GM23248 (cell line): ENCODE data around the gene TARS1. TPM values are rescaled to one million over a fixed set of nuclear protein-coding genes. Genes with fewer than 3 reads are reported as not detected.

Experiments used
- DNase-seq: peaks from one replicate; pipeline ENCODE4 v3.0.0-alpha.2; 2015
- H2AFZ ChIP-seq: fragments of 200-600 bp; sonication (generic); 2 replicates; pipeline ENCODE4 v1.6.1; 2016; ENCODE audit warnings: antibody characterized with exemption
- H3F3A ChIP-seq: fragments of 200-600 bp; sonication (generic); 2 replicates; pipeline ENCODE4 v1.6.1; 2016; ENCODE audit warnings: mild to moderate bottlenecking, antibody characterized with exemption, mixed run types; ENCODE audit not compliant: insufficient read depth
- H3K27ac ChIP-seq: fragments of 200-600 bp; sonication (generic); 2 replicates; pipeline ENCODE4 v1.5.1; 2016; ENCODE audit warnings: mild to moderate bottlenecking
- H3K27me3 ChIP-seq: fragments of 200-600 bp; sonication (generic); replicated peaks from 2 replicates; pipeline ENCODE4 v1.6.1; 2016; ENCODE audit warnings: mild to moderate bottlenecking; ENCODE audit not compliant: insufficient read depth
- H3K36me3 ChIP-seq: fragments of 200-600 bp; sonication (generic); 2 replicates; pipeline ENCODE4 v1.6.1; 2016; ENCODE audit warnings: low read depth, mild to moderate bottlenecking
- H3K4me1 ChIP-seq: fragments of 200-600 bp; sonication (generic); 2 replicates; pipeline ENCODE4 v1.6.1; 2016; ENCODE audit warnings: mild to moderate bottlenecking; ENCODE audit not compliant: insufficient read depth
- H3K4me2 ChIP-seq: fragments of 200-600 bp; sonication (generic); one replicate; pipeline ENCODE4 v1.6.1; 2016; ENCODE audit warnings: mild to moderate bottlenecking; ENCODE audit not compliant: unreplicated experiment
- H3K4me3 ChIP-seq: fragments of 200-600 bp; sonication (generic); 2 replicates; pipeline ENCODE4 v1.5.1; 2016; ENCODE audit warnings: mild to moderate bottlenecking
- H3K79me2 ChIP-seq: fragments of 200-600 bp; sonication (generic); 2 replicates; pipeline ENCODE4 v1.6.1; 2016; ENCODE audit warnings: mild to moderate bottlenecking; ENCODE audit not compliant: insufficient read depth
- H3K9ac ChIP-seq: fragments of 200-600 bp; sonication (generic); 2 replicates; pipeline ENCODE4 v1.6.1; 2016; ENCODE audit warnings: mild to moderate bottlenecking
- H3K9me2 ChIP-seq: fragments of 200-600 bp; sonication (generic); 2 replicates; pipeline ENCODE4 v1.6.1; 2016; ENCODE audit warnings: mixed run types, mild to moderate bottlenecking, moderate library complexity; ENCODE audit not compliant: insufficient read depth
- H3K9me3 ChIP-seq: fragments of 200-600 bp; sonication (generic); one replicate; pipeline ENCODE4 v1.6.1; 2017; ENCODE audit warnings: low read depth
- H4K20me1 ChIP-seq: fragments of 200-600 bp; sonication (generic); 2 replicates; pipeline ENCODE4 v1.6.0; 2016; ENCODE audit not compliant: insufficient read depth
- EZH2 ChIP-seq: fragments of 200-600 bp; sonication (generic); IDR thresholded peaks from 2 replicates; pipeline ENCODE4 v1.6.1; 2018; ENCODE audit warnings: antibody characterized with exemption, mild to moderate bottlenecking; ENCODE audit not compliant: insufficient read depth, poor library complexity, severe bottlenecking
- EZH2phosphoT487 ChIP-seq: fragments of 200-600 bp; sonication (generic); IDR thresholded peaks from 2 replicates; pipeline ENCODE4 v1.6.1; 2018; ENCODE audit warnings: antibody characterized with exemption, moderate library complexity, mild to moderate bottlenecking, low read depth; ENCODE audit not compliant: insufficient read depth
- WGBS, 2 experiments: methylation state at CpG; one replicate each; pipeline ENCODE4 v1.1.6; 2015 to 2017; ENCODE audit warnings: low lambda C conversion rate in 2 of 2, low coverage in 1 of 2; ENCODE audit errors: missing lambda C conversion rate in 2 of 2; 5-methylcytosine and 5-hydroxymethylcytosine counted together
- in situ Hi-C: fragments of 300-500 bp; cut with MboI; formaldehyde crosslinking; loops from 2 replicates; pipeline ENCODE4 v1.15.0; 2020
- polyA plus RNA-seq: library from polyadenylated mRNA; unstranded; fragments of >200 nt; fragmentation: Nextera tagmentation; extraction: Ambion mirVana; gene quantifications from 2 replicates; pipeline ENCODE4 v1.2.1, GENCODE V29; 2016
- total RNA-seq: library from RNA; depleted of rRNA; stranded (reverse); fragments of >200 nt; shearing (Covaris generic); gene quantifications from 2 replicates; pipeline ENCODE4 v1.2.3, GENCODE V29; 2014

TARS1 gene
- total and polyA plus RNA-seq, 2 experiments from 2014 or later: 244 to 268 TPM

DNA sequence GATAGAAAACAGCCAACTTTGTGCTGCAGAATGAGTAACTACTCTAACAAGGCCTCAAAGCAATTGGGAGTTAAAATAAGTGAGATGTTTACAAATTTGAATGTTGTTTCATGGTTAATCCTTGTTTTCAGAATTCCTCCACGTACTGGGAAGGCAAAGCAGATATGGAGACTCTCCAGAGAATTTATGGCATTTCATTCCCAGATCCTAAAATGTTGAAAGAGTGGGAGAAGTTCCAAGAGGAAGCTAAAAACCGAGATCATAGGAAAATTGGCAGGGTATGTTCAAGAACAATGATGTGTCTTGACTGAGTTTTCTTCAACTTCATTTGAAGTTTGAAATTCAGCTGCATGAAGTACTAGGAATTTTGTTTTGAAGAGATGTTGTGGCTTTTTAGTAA is 16.4 kb downstream of the TARS1 start:
- Histone ChIP-seq H3K27me3 (no peaks in the 10 kb centered on the region), H2AFZ (no peak overlapping the region), H3K4me1 (peaks cover 8% of the 10 kb centered on the region), H4K20me1 (no peaks in the 10 kb centered on the region), H3F3A (peaks cover 27% of the 10 kb centered on the region; the same call in 1 of the 2 replicates), H3K27ac (no peak overlapping the region), H3K9ac (no peak overlapping the region), H3K4me3 (no peak overlapping the region), H3K9me2 (no peaks in the 10 kb centered on the region), H3K9me3 (no peaks in the 10 kb centered on the region), H3K4me2 (no peak overlapping the region), H3K79me2 (peaks cover 72% of the 10 kb centered on the region), H3K36me3 (peaks cover 95% of the 10 kb centered on the region)
- in situ Hi-C loops: no loop called here
- DNase-seq: peak; percentile 13
- TF ChIP-seq EZH2phosphoT487 (no peak), EZH2 (no peak)
- WGBS, 2 experiments: 6 to 18% methylated on average over 2 of the region's 2 CpGs

DNA sequence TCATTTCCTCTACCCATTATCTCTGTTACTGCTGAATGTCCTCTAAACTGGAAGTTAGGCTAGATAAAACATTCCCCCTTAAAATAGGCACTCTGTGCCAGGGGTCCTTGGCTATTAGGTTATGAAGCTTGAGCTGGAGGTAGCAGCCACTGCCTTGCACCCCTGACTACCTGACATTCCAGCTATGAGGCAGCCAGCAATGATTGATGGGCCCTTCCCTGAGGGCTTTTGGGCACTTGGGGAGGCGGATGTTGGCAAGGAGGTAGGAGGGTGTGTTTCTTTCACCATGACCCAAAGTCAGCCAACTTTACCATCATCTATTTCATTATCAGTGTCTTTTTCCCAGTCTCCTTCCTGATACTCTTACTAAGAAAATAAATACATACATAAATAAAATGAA is 17.1 kb downstream of the TARS1 start:
- no peak overlapping the region for H2AFZ ChIP-seq
- peaks cover 98% of the 10 kb centered on the region for H3K36me3 ChIP-seq
- no peak overlapping the region for H3K4me2 ChIP-seq
- no peak overlapping the region for H3K4me3 ChIP-seq
- no peak overlapping the region for H3K27ac ChIP-seq
- in situ Hi-C loops: no loop called here
- H3K9me2 ChIP-seq: no peaks in the 10 kb centered on the region
- peaks cover 8% of the 10 kb centered on the region for H3K4me1 ChIP-seq
- TF ChIP-seq EZH2: no peak
- no peak for TF ChIP-seq EZH2phosphoT487
- peaks cover 33% of the 10 kb centered on the region; the same call in 1 of the 2 replicates for H3F3A ChIP-seq
- no peak overlapping the region for H3K9ac ChIP-seq
- H3K9me3 ChIP-seq: no peaks in the 10 kb centered on the region
- peaks cover 66% of the 10 kb centered on the region for H3K79me2 ChIP-seq
- WGBS, 2 experiments: 100% methylated on average over 1 of the region's 1 CpG
- no peaks in the 10 kb centered on the region for H3K27me3 ChIP-seq
- no peaks in the 10 kb centered on the region for H4K20me1 ChIP-seq
- no peak for DNase-seq

GRCh38 chr5:33460210-33460609 is 19.4 kb downstream of the TARS1 start:
- Histone ChIP-seq H3K79me2 (peaks cover 59% of the 10 kb centered on the region), H3K4me3 (no peak overlapping the region), H3K36me3 (peaks cover 100% of the 10 kb centered on the region), H3K4me2 (no peak overlapping the region), H3K9me2 (no peaks in the 10 kb centered on the region), H3K9me3 (no peaks in the 10 kb centered on the region), H4K20me1 (no peaks in the 10 kb centered on the region), H3K4me1 (peaks cover 8% of the 10 kb centered on the region), H3K27ac (no peak overlapping the region), H3K9ac (no peak overlapping the region), H2AFZ (no peak overlapping the region), H3F3A (peaks cover 48% of the 10 kb centered on the region; the same call in 1 of the 2 replicates), H3K27me3 (no peaks in the 10 kb centered on the region)
- in situ Hi-C loops: no loop called here
- DNase-seq: no peak
- WGBS, 2 experiments: 98 to 100% methylated on average over 2 of the region's 2 CpGs
- no peak for TF ChIP-seq EZH2
- TF ChIP-seq EZH2phosphoT487: no peak

DNA sequence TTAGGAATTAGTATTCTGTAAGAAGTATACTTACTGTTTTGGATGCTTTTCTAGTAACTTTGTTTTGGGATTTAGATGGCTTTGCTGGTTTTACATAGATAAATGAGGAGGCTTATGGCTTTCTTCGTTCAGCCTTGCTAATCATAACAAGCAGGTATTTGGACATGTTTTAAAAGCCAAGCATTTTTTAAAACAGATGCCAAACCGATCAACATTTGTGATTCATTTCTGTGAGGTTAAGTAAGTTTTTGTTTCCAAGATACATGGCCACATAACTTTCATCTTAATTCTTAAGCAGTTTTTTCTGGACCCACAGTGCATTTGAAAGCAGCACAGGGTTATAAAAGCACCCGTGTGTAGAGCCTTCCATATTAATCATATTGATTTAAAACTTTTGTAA is 21.7 kb downstream of the TARS1 start:
- Histone ChIP-seq H3K36me3 (peaks cover 97% of the 10 kb centered on the region), H3K9me3 (no peaks in the 10 kb centered on the region), H3F3A (peaks cover 37% of the 10 kb centered on the region), H3K27me3 (no peaks in the 10 kb centered on the region), H3K27ac (no peak overlapping the region), H3K4me3 (no peak overlapping the region), H3K9me2 (no peaks in the 10 kb centered on the region), H4K20me1 (no peaks in the 10 kb centered on the region), H3K4me2 (no peak overlapping the region), H3K79me2 (peaks cover 41% of the 10 kb centered on the region), H3K9ac (no peak overlapping the region), H3K4me1 (peaks cover 2% of the 10 kb centered on the region), H2AFZ (no peak overlapping the region)
- TF ChIP-seq EZH2phosphoT487 (no peak), EZH2 (no peak)
- WGBS, 2 experiments: 77 to 78% methylated on average over 3 of the region's 3 CpGs
- in situ Hi-C loops: no loop called here
- no peak for DNase-seq

- no peaks in the 10 kb centered on the region for H4K20me1 ChIP-seq
- H3K9me3 ChIP-seq: no peaks in the 10 kb centered on the region
- H3K27ac ChIP-seq: no peak overlapping the region
- H3K9me2 ChIP-seq: no peaks in the 10 kb centered on the region
- peaks cover 95% of the 10 kb centered on the region for H3K36me3 ChIP-seq
- H3K9ac ChIP-seq: no peak overlapping the region
- H3K79me2 ChIP-seq: peaks cover 36% of the 10 kb centered on the region
- no peak for DNase-seq
- TF ChIP-seq EZH2phosphoT487: no peak
- peaks cover 10% of the 10 kb centered on the region for H3K4me1 ChIP-seq
- H3K27me3 ChIP-seq: no peaks in the 10 kb centered on the region
- 94 to 99% methylated on average over 3 of the region's 3 CpGs for WGBS, 2 experiments
- H3F3A ChIP-seq: peaks cover 48% of the 10 kb centered on the region
- H3K4me3 ChIP-seq: no peak overlapping the region
- H3K4me2 ChIP-seq: no peak overlapping the region
- no peak overlapping the region for H2AFZ ChIP-seq
- in situ Hi-C loops: no loop called here
Observed at GRCh38 chr5:33465120-33465519, 24.4 kb downstream of the TARS1 start.
